ENCODE measurements around the gene RAD52.

DNA sequence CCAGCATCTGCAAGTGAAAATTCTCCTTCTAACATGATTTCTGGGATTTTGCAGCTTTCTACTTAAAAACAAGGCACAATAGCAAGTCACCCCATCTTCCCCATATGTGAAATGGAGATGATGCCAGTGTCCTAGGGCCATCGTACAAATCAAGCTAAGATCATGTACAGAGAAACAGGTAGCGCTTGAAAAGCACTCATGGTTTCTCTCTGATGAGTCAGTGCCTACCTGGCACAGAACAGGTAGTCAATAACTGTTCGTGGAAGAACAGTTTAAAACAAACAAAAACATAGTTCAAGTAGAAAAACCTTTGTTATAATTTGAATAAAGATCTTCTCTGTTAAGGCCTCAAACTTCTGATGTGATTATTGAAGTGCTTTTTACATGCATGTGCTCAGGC lies 46.9 kb downstream of the RAD52 start:
- TF ChIP-seq, protein P1, sequence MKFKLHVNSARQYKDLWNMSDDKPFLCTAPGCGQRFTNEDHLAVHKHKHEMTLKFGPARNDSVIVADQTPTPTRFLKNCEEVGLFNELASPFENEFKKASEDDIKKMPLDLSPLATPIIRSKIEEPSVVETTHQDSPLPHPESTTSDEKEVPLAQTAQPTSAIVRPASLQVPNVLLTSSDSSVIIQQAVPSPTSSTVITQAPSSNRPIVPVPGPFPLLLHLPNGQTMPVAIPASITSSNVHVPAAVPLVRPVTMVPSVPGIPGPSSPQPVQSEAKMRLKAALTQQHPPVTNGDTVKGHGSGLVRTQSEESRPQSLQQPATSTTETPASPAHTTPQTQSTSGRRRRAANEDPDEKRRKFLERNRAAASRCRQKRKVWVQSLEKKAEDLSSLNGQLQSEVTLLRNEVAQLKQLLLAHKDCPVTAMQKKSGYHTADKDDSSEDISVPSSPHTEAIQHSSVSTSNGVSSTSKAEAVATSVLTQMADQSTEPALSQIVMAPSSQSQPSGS (CRISPR knock-in tag; IDR thresholded peaks at IDR 0.05; ENCODE audit: borderline replicate concordance, low read depth) = no peak
- TF ChIP-seq, protein P2, sequence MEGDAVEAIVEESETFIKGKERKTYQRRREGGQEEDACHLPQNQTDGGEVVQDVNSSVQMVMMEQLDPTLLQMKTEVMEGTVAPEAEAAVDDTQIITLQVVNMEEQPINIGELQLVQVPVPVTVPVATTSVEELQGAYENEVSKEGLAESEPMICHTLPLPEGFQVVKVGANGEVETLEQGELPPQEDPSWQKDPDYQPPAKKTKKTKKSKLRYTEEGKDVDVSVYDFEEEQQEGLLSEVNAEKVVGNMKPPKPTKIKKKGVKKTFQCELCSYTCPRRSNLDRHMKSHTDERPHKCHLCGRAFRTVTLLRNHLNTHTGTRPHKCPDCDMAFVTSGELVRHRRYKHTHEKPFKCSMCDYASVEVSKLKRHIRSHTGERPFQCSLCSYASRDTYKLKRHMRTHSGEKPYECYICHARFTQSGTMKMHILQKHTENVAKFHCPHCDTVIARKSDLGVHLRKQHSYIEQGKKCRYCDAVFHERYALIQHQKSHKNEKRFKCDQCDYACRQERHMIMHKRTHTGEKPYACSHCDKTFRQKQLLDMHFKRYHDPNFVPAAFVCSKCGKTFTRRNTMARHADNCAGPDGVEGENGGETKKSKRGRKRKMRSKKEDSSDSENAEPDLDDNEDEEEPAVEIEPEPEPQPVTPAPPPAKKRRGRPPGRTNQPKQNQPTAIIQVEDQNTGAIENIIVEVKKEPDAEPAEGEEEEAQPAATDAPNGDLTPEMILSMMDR (IDR thresholded peaks at IDR 0.05) = no peak
- TF ChIP-seq CREM (CRISPR knock-in tag; IDR thresholded peaks at IDR 0.05) (no peak), MYBL2 (CRISPR knock-in tag; IDR thresholded peaks at IDR 0.05) (no peak), NR1H2 (CRISPR knock-in tag; IDR thresholded peaks at IDR 0.05) (no peak), TP53 (CRISPR knock-in tag; IDR thresholded peaks at IDR 0.05) (no peak), NFYB (CRISPR knock-in tag; conservative IDR thresholded peaks at IDR 0.05; ENCODE audit: low read depth) (no peak), CREB1 (CRISPR knock-in tag; IDR thresholded peaks at IDR 0.05) (no peak), JUN (CRISPR knock-in tag; IDR thresholded peaks at IDR 0.05) (no peak)
- TF ChIP-seq, protein P3, sequence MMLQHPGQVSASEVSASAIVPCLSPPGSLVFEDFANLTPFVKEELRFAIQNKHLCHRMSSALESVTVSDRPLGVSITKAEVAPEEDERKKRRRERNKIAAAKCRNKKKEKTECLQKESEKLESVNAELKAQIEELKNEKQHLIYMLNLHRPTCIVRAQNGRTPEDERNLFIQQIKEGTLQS (CRISPR knock-in tag; conservative IDR thresholded peaks at IDR 0.05) = no peak
- TF ChIP-seq, protein P4, sequence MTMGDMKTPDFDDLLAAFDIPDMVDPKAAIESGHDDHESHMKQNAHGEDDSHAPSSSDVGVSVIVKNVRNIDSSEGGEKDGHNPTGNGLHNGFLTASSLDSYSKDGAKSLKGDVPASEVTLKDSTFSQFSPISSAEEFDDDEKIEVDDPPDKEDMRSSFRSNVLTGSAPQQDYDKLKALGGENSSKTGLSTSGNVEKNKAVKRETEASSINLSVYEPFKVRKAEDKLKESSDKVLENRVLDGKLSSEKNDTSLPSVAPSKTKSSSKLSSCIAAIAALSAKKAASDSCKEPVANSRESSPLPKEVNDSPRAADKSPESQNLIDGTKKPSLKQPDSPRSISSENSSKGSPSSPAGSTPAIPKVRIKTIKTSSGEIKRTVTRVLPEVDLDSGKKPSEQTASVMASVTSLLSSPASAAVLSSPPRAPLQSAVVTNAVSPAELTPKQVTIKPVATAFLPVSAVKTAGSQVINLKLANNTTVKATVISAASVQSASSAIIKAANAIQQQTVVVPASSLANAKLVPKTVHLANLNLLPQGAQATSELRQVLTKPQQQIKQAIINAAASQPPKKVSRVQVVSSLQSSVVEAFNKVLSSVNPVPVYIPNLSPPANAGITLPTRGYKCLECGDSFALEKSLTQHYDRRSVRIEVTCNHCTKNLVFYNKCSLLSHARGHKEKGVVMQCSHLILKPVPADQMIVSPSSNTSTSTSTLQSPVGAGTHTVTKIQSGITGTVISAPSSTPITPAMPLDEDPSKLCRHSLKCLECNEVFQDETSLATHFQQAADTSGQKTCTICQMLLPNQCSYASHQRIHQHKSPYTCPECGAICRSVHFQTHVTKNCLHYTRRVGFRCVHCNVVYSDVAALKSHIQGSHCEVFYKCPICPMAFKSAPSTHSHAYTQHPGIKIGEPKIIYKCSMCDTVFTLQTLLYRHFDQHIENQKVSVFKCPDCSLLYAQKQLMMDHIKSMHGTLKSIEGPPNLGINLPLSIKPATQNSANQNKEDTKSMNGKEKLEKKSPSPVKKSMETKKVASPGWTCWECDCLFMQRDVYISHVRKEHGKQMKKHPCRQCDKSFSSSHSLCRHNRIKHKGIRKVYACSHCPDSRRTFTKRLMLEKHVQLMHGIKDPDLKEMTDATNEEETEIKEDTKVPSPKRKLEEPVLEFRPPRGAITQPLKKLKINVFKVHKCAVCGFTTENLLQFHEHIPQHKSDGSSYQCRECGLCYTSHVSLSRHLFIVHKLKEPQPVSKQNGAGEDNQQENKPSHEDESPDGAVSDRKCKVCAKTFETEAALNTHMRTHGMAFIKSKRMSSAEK (CRISPR knock-in tag; IDR thresholded peaks at IDR 0.05; ENCODE audit: borderline replicate concordance) = no peak
- TF ChIP-seq, protein P5, sequence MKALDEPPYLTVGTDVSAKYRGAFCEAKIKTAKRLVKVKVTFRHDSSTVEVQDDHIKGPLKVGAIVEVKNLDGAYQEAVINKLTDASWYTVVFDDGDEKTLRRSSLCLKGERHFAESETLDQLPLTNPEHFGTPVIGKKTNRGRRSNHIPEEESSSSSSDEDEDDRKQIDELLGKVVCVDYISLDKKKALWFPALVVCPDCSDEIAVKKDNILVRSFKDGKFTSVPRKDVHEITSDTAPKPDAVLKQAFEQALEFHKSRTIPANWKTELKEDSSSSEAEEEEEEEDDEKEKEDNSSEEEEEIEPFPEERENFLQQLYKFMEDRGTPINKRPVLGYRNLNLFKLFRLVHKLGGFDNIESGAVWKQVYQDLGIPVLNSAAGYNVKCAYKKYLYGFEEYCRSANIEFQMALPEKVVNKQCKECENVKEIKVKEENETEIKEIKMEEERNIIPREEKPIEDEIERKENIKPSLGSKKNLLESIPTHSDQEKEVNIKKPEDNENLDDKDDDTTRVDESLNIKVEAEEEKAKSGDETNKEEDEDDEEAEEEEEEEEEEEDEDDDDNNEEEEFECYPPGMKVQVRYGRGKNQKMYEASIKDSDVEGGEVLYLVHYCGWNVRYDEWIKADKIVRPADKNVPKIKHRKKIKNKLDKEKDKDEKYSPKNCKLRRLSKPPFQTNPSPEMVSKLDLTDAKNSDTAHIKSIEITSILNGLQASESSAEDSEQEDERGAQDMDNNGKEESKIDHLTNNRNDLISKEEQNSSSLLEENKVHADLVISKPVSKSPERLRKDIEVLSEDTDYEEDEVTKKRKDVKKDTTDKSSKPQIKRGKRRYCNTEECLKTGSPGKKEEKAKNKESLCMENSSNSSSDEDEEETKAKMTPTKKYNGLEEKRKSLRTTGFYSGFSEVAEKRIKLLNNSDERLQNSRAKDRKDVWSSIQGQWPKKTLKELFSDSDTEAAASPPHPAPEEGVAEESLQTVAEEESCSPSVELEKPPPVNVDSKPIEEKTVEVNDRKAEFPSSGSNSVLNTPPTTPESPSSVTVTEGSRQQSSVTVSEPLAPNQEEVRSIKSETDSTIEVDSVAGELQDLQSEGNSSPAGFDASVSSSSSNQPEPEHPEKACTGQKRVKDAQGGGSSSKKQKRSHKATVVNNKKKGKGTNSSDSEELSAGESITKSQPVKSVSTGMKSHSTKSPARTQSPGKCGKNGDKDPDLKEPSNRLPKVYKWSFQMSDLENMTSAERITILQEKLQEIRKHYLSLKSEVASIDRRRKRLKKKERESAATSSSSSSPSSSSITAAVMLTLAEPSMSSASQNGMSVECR (CRISPR knock-in tag; IDR thresholded peaks at IDR 0.05; ENCODE audit: borderline replicate concordance) = no peak
- TF ChIP-seq, protein P6, sequence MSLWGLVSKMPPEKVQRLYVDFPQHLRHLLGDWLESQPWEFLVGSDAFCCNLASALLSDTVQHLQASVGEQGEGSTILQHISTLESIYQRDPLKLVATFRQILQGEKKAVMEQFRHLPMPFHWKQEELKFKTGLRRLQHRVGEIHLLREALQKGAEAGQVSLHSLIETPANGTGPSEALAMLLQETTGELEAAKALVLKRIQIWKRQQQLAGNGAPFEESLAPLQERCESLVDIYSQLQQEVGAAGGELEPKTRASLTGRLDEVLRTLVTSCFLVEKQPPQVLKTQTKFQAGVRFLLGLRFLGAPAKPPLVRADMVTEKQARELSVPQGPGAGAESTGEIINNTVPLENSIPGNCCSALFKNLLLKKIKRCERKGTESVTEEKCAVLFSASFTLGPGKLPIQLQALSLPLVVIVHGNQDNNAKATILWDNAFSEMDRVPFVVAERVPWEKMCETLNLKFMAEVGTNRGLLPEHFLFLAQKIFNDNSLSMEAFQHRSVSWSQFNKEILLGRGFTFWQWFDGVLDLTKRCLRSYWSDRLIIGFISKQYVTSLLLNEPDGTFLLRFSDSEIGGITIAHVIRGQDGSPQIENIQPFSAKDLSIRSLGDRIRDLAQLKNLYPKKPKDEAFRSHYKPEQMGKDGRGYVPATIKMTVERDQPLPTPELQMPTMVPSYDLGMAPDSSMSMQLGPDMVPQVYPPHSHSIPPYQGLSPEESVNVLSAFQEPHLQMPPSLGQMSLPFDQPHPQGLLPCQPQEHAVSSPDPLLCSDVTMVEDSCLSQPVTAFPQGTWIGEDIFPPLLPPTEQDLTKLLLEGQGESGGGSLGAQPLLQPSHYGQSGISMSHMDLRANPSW (CRISPR knock-in tag; conservative IDR thresholded peaks at IDR 0.05; ENCODE audit: low read depth) = no peak

All from WTC11 (cell line).